GM12865 (cell line): Measurements from ENCODE around the gene ARL14.

Source experiments
- DNase-seq: peaks from one replicate; pipeline ENCODE4 v3.0.0; 2010; ENCODE audit warnings: low read depth
- H3K4me3 ChIP-seq: 2 replicates; pipeline ENCODE4 v1.5.1; 2011; ENCODE audit warnings: mild to moderate bottlenecking, low read depth, low read length, control low read depth
- TF ChIP-seq, protein P1 (sequence below): IDR thresholded peaks from 2 replicates; pipeline ENCODE4 v1.5.1; 2011; ENCODE audit warnings: low read length, control low read depth, low read depth, inconsistent platforms; ENCODE audit not compliant: insufficient read depth; ENCODE audit errors: missing control alignments

Gene ARL14

DNA sequence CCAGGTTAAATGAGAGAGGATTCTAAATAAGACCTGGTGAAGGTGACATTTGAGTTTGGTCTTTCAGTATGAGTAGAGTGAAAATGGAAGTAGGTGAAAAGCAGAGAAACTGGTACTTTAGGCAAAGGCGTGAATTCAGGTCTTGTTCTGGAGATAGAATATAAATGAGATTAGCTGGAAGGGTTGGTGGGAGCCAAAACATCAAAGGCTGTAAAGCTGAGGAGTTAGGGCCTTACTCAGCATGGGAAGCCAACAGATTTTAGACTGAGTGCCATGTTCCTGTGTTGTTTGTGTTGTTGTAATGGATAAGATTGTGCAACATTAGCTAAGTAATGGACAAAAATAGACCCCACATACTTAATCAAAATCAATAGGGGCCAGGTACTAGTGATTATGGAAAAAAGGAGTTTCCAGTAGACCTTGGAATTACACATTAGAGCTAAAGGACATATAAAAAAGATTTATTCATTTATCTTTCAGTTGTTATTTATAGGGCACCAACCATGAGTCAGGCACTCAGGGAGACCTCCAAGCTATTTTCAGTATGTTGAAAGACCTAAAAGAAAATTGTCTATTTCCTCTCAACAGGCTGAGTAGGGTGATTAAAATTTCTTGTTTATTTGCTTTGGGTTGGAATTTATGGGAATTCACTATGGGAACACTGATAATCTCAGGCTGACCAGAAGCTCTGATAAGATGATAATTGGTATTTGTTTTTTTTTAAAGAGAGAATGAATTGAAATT, 20.8 kb downstream of the ARL14 start:
- TF ChIP-seq, protein P1, sequence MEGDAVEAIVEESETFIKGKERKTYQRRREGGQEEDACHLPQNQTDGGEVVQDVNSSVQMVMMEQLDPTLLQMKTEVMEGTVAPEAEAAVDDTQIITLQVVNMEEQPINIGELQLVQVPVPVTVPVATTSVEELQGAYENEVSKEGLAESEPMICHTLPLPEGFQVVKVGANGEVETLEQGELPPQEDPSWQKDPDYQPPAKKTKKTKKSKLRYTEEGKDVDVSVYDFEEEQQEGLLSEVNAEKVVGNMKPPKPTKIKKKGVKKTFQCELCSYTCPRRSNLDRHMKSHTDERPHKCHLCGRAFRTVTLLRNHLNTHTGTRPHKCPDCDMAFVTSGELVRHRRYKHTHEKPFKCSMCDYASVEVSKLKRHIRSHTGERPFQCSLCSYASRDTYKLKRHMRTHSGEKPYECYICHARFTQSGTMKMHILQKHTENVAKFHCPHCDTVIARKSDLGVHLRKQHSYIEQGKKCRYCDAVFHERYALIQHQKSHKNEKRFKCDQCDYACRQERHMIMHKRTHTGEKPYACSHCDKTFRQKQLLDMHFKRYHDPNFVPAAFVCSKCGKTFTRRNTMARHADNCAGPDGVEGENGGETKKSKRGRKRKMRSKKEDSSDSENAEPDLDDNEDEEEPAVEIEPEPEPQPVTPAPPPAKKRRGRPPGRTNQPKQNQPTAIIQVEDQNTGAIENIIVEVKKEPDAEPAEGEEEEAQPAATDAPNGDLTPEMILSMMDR: no peak
- no peak overlapping the region for H3K4me3 ChIP-seq
- peak; percentile 24 for DNase-seq

DNA sequence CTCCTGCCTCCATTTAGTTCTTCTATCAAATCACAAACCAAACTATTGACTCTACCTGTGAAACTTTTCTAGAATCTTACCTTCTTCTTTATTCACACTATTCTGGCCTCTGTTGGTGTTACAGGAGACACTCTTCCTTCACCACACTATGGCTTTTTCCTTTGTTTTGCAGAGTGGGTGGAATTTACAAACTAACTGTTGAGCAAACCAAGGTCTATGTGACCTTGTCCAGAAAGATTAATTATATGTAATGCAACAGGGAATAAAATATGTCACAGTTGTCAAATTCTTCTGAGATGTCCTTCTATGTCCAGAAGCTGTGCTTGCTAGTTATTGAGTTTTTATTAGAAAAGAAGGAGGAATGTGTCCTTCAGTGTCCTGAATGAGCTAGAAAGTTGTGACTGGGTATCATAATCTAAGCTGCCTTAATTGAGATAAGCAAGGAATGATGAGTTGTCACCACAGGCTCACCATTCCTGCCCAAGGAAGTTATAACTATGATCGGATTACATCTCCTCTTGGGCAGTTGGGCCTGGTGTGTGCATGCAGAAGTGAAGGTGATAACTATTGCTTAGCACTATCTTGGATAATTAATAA, 21.7 kb downstream of the ARL14 start:
- TF ChIP-seq, protein P1: no peak
- no peak overlapping the region for H3K4me3 ChIP-seq
- DNase-seq: no peak

GRCh38 chr3:160701490-160701889, 24.5 kb downstream of the ARL14 start:
- no peak for DNase-seq
- TF ChIP-seq, protein P1: no peak
- H3K4me3 ChIP-seq: no peak overlapping the region

DNA sequence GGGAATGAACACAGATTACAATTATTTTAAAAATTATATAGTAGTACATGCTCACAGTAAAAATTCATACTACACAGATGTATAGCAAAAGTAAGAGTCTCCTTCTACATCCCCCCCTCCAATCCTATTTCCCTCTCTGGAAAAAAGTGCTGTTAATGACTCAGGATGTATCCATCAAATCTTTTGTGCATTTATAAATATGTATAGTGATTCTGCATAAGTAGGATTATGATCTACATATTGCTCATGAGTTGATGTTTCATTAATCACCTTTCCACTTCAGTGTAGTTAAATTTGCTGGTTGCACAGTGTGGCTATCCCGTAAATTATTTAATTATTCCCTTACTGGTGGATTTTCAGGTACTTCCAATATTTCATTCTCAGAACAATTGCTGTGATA, 25.3 kb downstream of the ARL14 start:
- no peak for DNase-seq
- TF ChIP-seq, protein P1: no peak
- no peak overlapping the region for H3K4me3 ChIP-seq

- TF ChIP-seq, protein P1: no peak
- no peak overlapping the region for H3K4me3 ChIP-seq
- no peak for DNase-seq
Measured at GRCh38 chr3:160703974-160704373, 27.0 kb downstream of the ARL14 start.

GRCh38 chr3:160707187-160707794, 30.3 kb downstream of the ARL14 start:
- DNase-seq: peak; percentile 52
- no peak overlapping the region for H3K4me3 ChIP-seq
- TF ChIP-seq, protein P1: peak; percentile 41
